Central memory CD8-positive, alpha-beta T cell (primary cell): Measurements from ENCODE around the gene GPR89A.

Experiments used
- ATAC-seq: fragments of 150-1000 bp; cut with Tn5 transposase; replicated peaks from 2 replicates; pipeline ENCODE4 v1.10.0; 2022; ENCODE audit warnings: mild to moderate bottlenecking, moderate FRiP score, moderate number of reproducible peaks; ENCODE audit not compliant: poor library complexity, severe bottlenecking; ENCODE audit errors: extremely low read depth
- DNase-seq, 2 donors: peaks; one replicate each; pipeline ENCODE4 v3.0.0; 2021; ENCODE audit warnings: low spot score in 2 of 2
- H3K27ac Mint-ChIP-seq: one replicate; pipeline ENCODE4 v1.8.0; 2022; ENCODE audit warnings: low read depth, mild to moderate bottlenecking, moderate library complexity, mixed read lengths
- H3K27me3 Mint-ChIP-seq: one replicate; pipeline ENCODE4 v1.8.0; 2022; ENCODE audit warnings: mixed read lengths
- H3K36me3 Mint-ChIP-seq: one replicate; pipeline ENCODE4 v1.8.0; 2022; ENCODE audit warnings: mild to moderate bottlenecking, moderate library complexity, mixed read lengths; ENCODE audit not compliant: insufficient read depth
- H3K4me1 Mint-ChIP-seq: one replicate; pipeline ENCODE4 v1.8.0; 2022; ENCODE audit warnings: mixed read lengths
- H3K4me3 Mint-ChIP-seq: one replicate; pipeline ENCODE4 v1.8.0; 2022; ENCODE audit warnings: mild to moderate bottlenecking, moderate library complexity, mixed read lengths
- H3K9me3 Mint-ChIP-seq: one replicate; pipeline ENCODE4 v1.8.0; 2022; ENCODE audit warnings: mixed read lengths

The GPR89A gene

DNA sequence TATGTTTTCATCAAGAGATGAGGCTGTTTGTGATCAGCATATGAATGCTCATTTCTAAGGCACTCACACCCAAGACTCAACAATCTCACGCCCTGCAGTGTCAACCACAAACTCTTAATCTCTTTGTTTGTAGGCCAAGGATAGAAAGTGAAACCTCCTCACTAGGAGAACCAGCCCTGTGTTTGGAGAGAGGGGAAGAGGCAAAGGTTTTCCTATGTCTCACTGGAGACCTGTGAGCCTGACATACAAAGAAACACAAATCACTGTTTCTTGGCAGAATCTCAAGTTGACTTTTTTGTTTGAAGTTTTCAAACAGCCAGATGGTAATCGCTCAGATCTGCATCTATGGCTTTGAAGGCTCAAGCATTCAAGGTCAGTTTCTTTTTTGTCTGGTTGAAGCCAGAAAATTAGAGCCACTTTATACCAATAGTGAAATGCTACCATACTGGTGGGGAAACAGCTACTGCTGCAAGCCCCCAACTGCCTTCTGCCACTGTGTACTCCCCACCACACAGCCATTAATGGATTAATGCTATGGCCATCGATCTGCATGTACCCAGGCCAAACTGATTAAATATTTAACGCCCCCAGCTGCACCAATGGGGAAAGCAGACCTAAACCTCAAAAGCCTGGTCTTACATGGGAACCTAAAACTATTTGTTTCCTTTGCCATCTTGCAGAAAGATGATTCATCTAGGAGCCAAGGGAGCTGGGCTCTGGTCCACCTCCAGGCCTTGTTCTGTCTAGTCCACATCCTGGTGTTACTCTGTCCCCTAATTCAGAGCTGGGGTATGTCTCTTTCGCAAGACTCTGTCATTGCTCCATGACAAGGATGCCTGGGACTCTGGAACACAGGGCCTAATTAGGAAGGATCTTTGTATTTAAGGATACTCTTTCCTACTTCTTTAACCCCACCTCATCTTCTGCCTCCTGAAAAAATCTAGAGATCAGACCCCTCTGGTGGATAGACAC is 83.1 kb downstream of the GPR89A start:
- Mint-ChIP-seq H3K9me3 (no peaks in the 10 kb centered on the region), H3K27ac (peak overlapping the region; percentile 45), H3K4me3 (peak overlapping the region; percentile 60), H3K36me3 (no peaks in the 10 kb centered on the region), H3K27me3 (no peaks in the 10 kb centered on the region), H3K4me1 (peaks cover 41% of the 10 kb centered on the region)
- peak in 1 of 2 donors; percentile 40 for DNase-seq
- peak; percentile 98 for ATAC-seq

DNA sequence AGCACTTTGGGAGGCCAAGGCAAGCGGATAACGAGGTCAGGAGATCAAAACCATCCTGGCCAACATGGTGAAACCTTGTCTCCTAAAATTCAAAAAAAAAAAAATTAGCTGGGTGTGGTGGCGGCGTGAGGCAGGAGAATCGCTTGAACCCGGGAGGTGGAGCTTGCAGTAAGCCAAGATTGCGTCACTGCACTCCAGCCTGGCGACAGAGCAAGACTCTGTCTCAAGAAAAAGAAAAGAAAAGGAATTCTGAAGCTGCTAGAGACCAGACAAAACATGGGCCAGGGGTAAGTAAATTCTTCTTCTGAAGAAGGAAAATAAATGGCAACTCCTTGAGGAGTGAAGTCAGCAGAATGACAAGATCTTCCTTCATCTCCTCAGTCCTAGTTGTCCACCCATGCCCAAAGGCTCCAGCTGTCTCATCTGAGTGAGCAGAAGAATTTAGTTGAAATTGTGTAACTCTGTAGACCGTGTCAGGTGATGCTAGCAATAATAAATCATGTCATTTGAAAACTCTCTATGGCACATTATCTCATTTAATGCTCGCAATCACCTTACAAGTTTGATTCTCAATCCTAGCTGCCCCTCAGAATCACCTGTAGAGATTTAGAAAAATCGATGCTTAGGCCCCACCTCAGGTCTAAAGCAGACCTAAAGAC is 85.1 kb downstream of the GPR89A start:
- Mint-ChIP-seq H3K4me1 (peaks cover 41% of the 10 kb centered on the region), H3K9me3 (no peaks in the 10 kb centered on the region), H3K27ac (no peak overlapping the region)

GRCh38 chr1:145695821-145696629 is 88.2 kb downstream of the GPR89A start:
- H3K9me3 Mint-ChIP-seq: no peaks in the 10 kb centered on the region
- H3K27me3 Mint-ChIP-seq: no peaks in the 10 kb centered on the region
- DNase-seq: no peak
- ATAC-seq: no peak
- no peak overlapping the region for H3K4me3 Mint-ChIP-seq
- H3K27ac Mint-ChIP-seq: no peak overlapping the region
- H3K4me1 Mint-ChIP-seq: peaks cover 14% of the 10 kb centered on the region
- peaks cover 2% of the 10 kb centered on the region for H3K36me3 Mint-ChIP-seq

More for the DNA sequence above, 85.1 kb downstream of the GPR89A start:
- DNase-seq: no peak
- Mint-ChIP-seq H3K4me3 (no peak overlapping the region), H3K36me3 (no peaks in the 10 kb centered on the region), H3K27me3 (no peaks in the 10 kb centered on the region)
- no peak for ATAC-seq

DNA sequence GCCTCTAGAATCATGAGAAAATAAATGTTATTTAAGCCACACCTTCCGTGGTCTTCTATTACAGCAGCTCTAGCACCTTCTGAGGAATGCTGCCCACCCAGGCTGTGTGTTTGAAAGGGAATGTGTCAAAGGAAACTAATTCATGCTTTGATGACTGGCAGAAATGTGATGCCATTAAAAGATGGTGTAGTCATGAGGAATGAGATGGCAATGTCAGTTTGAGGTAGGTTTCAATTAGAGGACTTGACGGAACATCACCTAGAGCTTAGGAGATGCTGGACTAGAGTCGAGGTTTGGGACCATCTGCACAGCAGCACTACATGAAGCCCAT is 88.8 kb downstream of the GPR89A start:
- Mint-ChIP-seq H3K4me3 (no peak overlapping the region), H3K4me1 (peaks cover 8% of the 10 kb centered on the region)
- no peak for DNase-seq

DNA sequence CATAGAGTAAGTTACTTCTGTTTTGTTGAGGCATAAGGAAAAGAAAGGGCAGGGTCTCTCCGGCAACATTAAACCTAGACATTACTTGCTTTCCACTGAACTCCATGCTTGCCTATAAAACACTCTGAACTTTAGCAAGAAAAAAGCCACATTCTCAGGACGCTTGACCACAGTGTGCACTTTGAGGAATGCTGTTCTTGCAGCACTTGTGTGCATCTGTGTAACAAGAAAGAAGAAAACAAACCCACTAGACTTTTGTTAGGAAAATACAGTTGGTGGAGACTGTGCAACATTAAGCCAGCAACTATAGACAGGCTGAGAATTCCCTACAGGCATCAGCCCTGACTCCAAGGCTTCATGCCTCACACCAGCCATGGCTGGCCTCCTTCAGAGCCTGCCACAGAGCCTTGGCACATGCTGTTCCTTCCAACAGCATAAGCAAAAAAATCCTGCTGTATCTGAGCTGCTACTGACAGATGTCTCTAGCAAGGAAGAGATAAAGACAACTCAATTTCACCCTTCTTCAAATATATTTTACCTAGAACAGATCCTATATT is 93.6 kb downstream of the GPR89A start:
- Mint-ChIP-seq H3K4me3 (no peak overlapping the region), H3K27ac (no peak overlapping the region), H3K4me1 (no peaks in the 10 kb centered on the region), H3K36me3 (peaks cover 5% of the 10 kb centered on the region), H3K27me3 (no peaks in the 10 kb centered on the region), H3K9me3 (no peaks in the 10 kb centered on the region)
- DNase-seq (no peak), ATAC-seq (no peak)

More for the DNA sequence above, 88.8 kb downstream of the GPR89A start:
- ATAC-seq: no peak
- Mint-ChIP-seq H3K27ac (no peak overlapping the region), H3K36me3 (peaks cover 2% of the 10 kb centered on the region), H3K27me3 (no peaks in the 10 kb centered on the region), H3K9me3 (no peaks in the 10 kb centered on the region)

DNA sequence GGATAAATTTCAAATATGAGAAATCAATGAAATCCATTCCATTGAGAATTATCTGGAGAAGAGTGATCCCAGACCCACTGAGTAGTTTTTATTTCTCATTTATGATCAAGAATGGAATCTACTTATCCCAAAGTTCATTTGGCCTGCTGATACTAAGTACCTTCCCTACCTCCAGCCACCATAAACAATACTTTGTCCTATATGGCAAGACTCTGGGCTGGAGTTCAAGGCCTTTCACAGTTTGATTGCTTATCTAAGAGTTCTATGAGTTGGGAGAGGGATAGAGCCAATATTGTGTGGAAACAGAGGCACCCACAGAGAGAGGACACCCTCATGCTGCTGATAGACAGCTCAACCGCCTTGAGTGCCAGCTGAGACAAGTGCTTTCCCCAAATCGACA is 94.3 kb downstream of the GPR89A start:
- Mint-ChIP-seq H3K36me3 (peaks cover 5% of the 10 kb centered on the region), H3K4me1 (no peaks in the 10 kb centered on the region), H3K27ac (no peak overlapping the region), H3K27me3 (no peaks in the 10 kb centered on the region), H3K4me3 (no peak overlapping the region), H3K9me3 (no peaks in the 10 kb centered on the region)
- DNase-seq: no peak
- ATAC-seq: no peak

GRCh38 chr1:145702826-145703225 is 95.0 kb downstream of the GPR89A start:
- ATAC-seq (no peak), DNase-seq (no peak)
- no peaks in the 10 kb centered on the region for H3K9me3 Mint-ChIP-seq
- peaks cover 5% of the 10 kb centered on the region for H3K36me3 Mint-ChIP-seq
- H3K4me1 Mint-ChIP-seq: no peaks in the 10 kb centered on the region
- H3K27me3 Mint-ChIP-seq: no peaks in the 10 kb centered on the region
- H3K27ac Mint-ChIP-seq: no peak overlapping the region
- no peak overlapping the region for H3K4me3 Mint-ChIP-seq

DNA sequence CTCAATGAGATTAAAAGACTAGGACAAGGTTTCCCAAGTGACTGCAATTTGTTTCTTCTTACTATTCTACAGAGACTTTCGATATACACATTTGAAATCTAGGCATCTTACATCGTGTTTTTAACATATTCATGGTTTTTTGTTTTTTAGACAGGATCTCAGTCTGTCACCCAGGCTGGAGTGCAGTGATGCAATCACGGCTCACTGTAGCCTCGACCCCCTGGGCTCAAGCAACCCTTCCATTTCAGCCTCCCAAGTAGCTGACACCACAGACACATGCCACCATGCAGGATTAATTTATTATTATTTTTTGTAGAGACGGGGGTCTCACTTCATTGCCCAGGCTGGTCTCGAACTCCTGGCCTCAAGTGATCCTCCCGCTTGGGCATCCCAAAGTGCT is 97.8 kb downstream of the GPR89A start:
- no peaks in the 10 kb centered on the region for H3K4me1 Mint-ChIP-seq
- H3K4me3 Mint-ChIP-seq: no peak overlapping the region
- H3K27me3 Mint-ChIP-seq: no peaks in the 10 kb centered on the region
- H3K9me3 Mint-ChIP-seq: no peaks in the 10 kb centered on the region
- H3K27ac Mint-ChIP-seq: no peak overlapping the region
- DNase-seq: no peak
- peaks cover 3% of the 10 kb centered on the region for H3K36me3 Mint-ChIP-seq
- ATAC-seq: no peak

DNA sequence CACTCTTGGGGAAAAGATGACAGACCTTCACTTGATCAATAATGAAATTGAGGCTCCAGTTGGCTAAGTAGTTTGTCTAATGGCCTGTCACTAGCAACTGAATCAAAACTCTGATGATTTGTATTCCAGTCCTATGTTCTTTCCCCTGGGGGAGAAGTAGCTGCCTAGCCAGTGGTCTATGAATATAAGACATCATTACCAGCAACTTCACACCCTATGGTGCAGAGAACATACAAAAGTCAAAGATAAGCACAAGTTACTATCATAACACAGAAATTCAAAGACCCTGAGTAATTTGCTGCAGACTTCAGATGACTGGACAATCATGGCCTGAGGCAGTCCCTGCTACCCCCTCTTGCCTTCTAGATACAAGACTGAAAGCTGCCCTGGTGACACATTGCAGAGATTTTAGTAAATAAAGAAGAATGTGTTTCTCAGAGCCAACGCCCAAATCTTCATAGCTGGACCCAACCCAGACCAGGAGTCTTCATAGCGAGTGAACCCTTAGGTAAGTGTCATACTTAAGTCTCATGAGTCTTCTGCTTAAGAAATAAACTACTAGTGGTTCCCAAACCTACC is 98.4 kb downstream of the GPR89A start:
- Mint-ChIP-seq H3K4me1 (no peaks in the 10 kb centered on the region), H3K4me3 (no peak overlapping the region), H3K36me3 (peaks cover 3% of the 10 kb centered on the region), H3K27me3 (no peaks in the 10 kb centered on the region), H3K9me3 (no peaks in the 10 kb centered on the region), H3K27ac (no peak overlapping the region)
- ATAC-seq: no peak
- DNase-seq: no peak

DNA sequence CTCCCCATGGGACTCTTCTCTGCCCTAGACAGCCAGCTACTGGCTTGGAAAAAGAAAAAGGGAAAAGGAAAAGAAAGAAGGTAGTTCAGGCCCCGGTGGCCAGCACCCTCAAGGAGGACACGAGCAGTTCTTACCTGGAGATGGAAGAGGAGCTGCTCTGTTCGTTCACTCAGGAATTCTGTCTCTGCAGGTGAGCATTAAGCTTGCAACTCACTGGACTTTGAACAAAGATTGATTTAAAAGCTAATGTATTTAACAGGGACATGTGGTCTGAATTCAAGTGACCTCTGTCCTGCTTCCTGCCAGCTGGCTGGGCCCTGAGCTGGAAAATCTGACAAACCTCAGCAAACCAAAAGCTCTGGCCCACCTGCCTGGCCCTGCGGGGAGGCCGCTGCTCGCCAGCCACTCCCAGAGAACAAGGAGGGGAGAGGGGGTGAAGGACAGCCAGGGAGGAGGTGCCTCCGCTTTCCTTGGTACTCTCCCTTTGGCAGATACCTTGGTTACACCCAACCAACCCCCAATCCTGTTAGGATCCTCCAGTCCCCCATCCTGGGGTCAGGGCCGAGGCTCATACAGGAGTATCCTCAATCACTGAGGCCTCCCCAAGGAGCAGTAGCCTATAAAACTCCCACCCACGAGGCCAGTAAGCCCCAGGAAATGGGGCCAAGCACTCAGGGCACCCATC is 99.5 kb downstream of the GPR89A start, which contains the start of gene PDZK1:
PDZK1 (minus strand) TSS at position 186 of the 685 bp plus-strand sequence. CDS start 19,347 bp downstream, outside the sequence.
- H3K27me3 Mint-ChIP-seq: no peaks in the 10 kb centered on the region
- no peak for DNase-seq
- H3K36me3 Mint-ChIP-seq: peaks cover 3% of the 10 kb centered on the region
- no peak within 1 kb of the TSS for H3K4me3 Mint-ChIP-seq
- no peak within 1 kb of the TSS for H3K27ac Mint-ChIP-seq
- H3K9me3 Mint-ChIP-seq: no peaks in the 10 kb centered on the region
- no peak for ATAC-seq
- no peaks in the 10 kb centered on the region for H3K4me1 Mint-ChIP-seq

DNA sequence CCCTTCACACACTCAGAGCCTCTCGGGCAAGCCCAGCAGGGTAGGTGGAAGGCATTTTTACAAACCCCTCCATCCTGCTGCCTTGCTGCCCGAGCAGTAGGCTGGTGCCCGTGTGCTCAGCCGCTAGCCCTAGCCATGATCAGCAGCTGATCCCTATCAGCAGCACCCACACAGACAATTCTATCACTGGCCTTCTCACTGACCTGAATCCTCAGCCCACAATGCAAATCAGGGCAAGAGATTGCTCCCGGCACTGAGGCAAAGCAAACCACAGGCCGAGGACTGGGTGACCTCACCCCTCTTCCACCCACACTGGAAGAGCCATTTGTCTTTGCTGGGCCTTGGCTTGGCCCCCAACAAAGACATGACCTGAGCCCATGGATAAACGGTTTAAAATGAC is 100.3 kb downstream of the GPR89A start:
- no peak overlapping the region for H3K27ac Mint-ChIP-seq
- ATAC-seq: no peak

More for the DNA sequence above, 100.3 kb downstream of the GPR89A start:
- DNase-seq: no peak
- Mint-ChIP-seq H3K4me3 (no peak overlapping the region), H3K9me3 (no peaks in the 10 kb centered on the region), H3K4me1 (no peaks in the 10 kb centered on the region), H3K36me3 (peaks cover 3% of the 10 kb centered on the region), H3K27me3 (no peaks in the 10 kb centered on the region)
